COLO829 (cell line): ENCODE measurements around the gene NKX1-1.
"Not testable (repeated sequence)": the region's sequence is repeated elsewhere in the genome, so short reads cannot be mapped to it uniquely, and the experiment has no call there.

Experiments used
- DNase-seq: peaks from one replicate; pipeline ENCODE4 v3.0.0; 2012; ENCODE audit warnings: low spot score

Gene NKX1-1

DNA sequence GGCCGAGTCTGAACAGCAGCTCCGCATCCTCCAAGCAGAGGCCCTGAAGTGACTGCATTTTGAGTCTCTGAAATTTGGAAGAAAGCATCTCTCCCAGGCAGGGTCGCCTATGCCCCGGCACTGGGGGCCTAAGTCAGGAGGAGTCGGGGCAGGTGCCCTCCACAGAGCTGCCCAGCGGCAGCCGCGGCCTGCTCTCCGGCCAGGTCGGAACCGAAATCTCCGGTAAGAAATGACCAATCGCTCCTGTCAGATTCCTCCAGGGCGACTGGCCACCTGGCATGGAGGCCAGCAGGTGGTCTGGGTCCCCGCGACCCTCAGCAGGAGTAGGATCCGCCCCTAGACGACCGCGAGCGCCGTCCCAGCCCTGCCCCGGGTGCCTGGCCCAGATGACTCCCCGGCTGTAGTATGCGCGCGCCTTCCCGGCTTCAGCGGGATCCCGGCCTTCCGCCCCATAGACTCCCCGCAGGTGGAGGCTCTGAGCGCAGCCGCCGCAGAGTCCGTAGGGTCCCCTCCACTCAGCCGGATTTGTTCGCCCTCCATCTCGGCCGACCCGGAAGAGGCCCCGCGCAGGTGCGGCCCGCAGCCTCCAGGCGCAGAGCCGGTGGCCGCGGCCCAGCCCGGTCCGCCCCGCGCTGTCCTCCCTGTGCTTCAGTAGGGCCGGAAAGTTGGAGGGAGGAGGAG lies 1.5 kb downstream of the NKX1-1 start:
- no peak for DNase-seq

DNA sequence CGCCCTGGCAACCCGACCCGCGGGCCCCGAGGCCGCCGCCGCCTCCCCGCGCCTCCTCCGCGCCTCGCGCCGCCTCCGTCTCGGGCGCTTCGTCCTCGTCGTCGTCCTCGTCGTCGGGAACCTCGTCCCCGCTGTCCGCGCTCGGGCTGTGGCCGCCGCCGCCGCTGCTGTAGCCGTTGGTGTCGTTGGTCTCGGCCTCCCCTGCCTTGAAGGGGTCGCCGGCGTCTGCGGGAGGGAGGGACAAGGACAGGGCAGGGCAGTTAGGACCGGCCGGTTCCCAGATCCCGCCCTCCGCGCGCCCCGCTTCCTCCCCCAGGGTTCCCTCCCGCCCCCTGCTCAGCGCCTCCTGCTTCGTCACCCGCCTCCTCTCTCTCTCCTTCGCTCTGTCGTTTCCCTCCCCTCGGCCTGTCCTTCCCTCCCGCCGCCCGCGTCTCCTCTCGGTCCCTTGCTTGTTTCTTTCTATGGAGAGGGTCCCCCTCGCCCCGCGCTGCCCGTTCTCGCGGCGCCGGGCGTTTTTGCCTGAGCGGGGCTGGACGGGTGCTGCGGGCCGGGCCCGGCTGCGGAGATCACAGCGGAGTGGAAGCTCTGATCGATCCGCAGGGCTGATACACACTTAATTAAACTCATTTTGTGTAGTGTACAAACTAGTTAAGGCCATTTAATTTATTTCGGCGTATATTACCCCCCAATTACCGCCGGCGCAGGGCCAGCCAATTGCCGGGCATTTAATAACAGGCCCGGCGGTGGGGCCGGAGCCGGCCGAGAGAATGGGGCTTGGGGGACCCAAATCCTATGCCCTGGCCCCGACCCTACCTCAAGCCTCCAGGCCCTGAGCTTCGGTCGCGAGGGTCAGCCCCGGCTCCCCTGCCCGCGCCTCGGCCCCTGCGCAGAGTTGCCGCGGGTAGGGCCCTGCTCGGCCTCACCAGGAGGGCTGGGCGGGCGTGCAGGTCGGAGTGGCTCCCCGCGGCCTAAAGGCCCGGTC lies 2.4 kb downstream of the NKX1-1 start:
- DNase-seq, result no peak

GRCh38 chr4:1403177-1403583 lies 3.1 kb downstream of the NKX1-1 start:
- DNase-seq, result no peak

- no peak for DNase-seq
Measured at GRCh38 chr4:1402516-1403091, 3.6 kb downstream of the NKX1-1 start.

DNA sequence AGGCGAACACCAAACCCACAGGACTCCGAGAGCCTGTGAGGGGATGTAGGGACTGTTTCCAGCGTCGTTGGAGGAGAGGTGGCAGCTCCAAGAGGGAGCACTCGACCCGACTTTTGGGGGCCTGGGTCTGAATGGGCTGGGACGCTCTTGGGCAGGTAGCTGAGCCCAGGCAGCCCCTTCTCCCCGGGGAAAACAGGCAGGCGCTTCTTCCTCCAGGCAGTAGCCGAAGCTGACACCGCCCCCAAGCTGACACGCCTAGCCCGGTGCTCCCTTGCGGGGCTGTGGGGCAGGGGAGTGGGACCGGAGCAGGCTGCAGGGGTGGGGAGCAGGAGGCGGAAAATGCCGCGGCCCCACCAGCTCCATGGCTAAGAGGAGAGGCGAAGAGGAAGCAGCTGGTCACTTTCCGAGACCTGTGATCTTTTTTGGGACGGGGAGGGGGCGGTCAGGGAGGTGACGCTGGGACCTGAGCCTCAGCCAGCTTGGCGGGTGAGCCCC lies 4.2 kb downstream of the NKX1-1 start:
- no peak for DNase-seq

DNA sequence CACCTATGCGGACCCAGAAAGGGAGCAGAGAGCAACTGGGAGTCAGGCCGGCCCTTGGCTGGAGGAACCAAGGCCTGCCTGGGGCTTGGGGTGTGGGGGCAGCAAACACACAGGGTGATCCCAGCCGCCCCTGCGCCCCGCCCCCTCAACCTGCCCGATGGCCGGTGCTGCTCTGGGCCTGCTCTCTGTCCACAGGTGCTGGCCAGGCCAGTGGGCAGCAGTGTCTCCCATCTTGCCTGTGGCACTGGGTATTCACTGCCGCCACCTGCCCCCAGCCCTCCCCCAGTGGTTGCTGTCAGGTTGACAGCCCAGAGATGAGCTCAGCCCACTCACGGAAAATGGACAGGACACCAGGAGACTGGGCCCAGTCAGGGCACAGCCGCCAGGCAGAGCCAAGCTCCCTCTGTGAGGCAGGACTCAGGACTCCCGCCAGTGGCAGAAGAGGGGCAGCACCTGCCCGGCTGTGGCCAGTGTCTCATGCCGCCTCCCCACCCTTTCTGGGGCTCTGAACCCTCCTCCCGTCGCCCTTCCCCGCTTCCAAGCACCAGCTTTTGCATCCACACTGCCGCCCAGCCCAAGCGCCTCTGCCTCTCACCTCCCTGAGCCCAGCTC lies 4.7 kb downstream of the NKX1-1 start:
- no peak for DNase-seq

DNA sequence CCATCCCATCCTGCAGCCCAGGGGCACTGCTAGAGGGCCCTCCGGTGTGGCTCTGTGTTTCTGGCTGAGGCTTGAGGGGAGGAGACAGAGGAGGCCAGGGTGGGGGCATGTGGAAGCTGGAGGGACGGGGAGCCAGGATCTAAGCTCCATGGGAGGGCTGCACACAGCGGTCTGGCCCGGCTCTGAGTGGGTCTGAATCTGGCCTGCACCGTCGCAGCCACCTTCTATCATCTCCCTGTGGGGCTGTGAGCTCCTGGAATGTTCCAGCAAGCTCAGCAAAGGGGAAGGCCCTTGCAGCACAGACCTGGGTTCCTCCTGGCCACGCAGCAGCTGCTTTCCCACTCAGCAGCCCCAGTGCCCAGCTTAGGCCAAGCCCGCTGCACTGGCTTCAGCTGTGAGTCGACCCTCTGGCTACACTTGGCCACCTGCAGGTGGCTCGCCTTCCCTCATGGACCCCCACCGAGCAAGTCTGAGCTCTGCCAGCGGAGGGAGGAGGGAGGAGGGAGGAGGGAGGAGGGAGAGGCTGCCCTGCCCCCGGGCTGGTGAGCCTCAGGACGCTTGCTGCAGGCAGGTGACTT lies 5.3 kb downstream of the NKX1-1 start:
- no peak for DNase-seq

DNA sequence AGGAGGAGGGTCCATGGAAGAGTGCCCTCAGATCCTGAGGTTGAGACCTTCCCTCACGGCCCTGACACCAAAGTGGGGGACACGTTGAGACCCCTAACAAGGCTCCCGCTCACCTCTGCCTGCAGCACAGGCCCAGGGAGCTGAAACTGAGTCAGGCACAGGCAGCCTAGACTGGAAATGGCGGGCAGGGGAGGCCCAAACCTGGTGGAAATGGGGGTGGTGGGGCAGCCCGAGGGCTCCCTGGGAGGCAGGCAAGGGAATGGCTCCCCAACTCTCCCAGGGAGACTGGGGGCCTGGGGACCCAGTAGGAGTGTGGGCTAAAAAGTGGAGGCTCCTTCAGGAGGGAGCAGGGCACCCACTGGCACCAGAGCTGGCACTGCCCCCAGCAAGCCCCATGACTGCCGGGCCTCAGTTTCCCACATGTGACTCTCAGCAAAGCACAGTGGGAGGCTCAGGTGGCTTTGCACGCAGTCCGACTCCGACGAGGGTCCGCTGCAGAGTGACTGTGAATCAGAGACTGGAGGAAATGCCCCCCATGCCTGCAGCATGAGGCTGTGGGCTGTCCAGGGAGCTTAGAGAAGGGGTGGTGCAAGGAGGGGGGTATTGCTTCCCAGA lies 5.9 kb downstream of the NKX1-1 start:
- DNase-seq, result no peak

GRCh38 chr4:1399508-1400190 lies 6.6 kb downstream of the NKX1-1 start:
- DNase-seq, result no peak

DNA sequence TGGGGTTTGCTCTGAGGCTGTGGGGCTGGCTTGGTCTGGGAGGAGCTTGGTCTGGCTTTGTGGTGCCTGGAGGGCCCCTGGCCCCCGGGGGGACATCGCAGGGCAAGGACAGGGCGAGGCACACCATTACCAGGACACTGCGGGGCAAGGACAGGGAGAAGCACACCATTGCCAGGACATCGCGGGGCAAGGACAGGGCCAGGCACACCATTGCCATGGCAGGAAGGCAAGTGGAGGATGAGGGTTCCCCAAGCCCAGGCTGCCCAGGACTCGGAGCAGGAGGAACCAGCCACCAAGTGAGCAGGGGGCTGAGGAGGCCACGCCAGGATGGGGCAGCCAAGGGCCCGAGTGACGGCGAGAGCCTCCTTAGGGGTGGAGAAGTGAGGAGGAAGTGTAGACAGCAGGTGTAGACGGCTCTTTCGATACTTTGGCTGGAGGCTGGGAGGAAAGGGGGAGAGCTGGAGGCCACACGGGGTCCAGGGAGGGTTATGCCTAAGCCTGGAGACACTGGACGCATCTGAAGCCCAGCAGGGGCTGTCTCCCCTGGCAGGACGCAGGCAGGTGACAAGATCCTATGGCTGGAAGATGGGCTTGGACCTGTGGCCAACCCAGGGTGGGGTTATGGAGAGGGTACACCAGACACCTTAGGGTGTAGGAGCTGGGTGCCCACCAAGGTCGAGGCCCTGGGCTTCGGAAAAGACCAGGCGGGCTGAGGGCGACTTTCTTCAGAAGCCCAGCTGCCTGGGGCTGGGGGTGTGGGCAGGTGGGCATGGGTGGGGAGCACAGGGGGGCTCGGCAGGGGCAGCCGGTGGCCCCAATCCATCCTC lies 7.3 kb downstream of the NKX1-1 start:
- DNase-seq, result no peak

- DNase-seq, result no peak
Measured at GRCh38 chr4:1396806-1397455, 9.3 kb downstream of the NKX1-1 start.

- no peak for DNase-seq
Measured at GRCh38 chr4:1395941-1396805, 10.1 kb downstream of the NKX1-1 start.

- DNase-seq, result not testable (repeated sequence)
Measured at GRCh38 chr4:1395389-1395820, 10.8 kb downstream of the NKX1-1 start.

- not testable (repeated sequence) for DNase-seq
Measured at GRCh38 chr4:1394554-1395388, 11.5 kb downstream of the NKX1-1 start.

DNA sequence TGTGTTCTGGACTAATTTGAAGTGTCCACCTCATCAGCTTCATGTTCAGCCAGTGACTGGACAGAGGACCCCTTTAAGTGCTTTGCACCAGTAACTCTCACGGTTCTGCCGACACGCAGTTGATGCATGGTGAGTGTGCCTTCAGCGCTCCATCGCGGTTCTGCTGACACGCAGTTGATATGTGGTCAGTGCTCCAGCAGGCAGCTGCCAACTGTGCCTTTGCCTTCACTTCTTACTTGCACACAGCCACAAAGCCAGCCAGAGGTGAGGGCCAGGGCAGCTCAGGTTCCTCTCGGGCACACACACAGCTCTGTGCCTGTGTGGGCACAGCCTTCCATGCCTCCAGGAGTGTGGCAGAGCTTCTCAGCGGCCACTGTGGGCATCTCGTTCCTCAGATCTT lies 12.4 kb downstream of the NKX1-1 start:
- no peak for DNase-seq

- DNase-seq, result not testable (repeated sequence)
Measured at GRCh38 chr4:1393363-1393762, 12.9 kb downstream of the NKX1-1 start.
